Measurements from ENCODE around the gene TJP3.

TJP3 gene

GRCh38 chr19:3692141-3693024 is 15.8 kb upstream of the TJP3 start:
- DNase-seq, result peak; percentile 62

- DNase-seq, result no peak
Measured at GRCh38 chr19:3693025-3693925, 14.9 kb upstream of the TJP3 start.

GRCh38 chr19:3694361-3695123 is 13.6 kb upstream of the TJP3 start:
- no peak for DNase-seq

- no peak for DNase-seq
Measured at GRCh38 chr19:3695124-3695733, 13.0 kb upstream of the TJP3 start.

- no peak for DNase-seq
Measured at GRCh38 chr19:3695986-3696659, 12.1 kb upstream of the TJP3 start.

GRCh38 chr19:3696660-3696995 is 11.6 kb upstream of the TJP3 start:
- no peak for DNase-seq

GRCh38 chr19:3697094-3697493 is 11.1 kb upstream of the TJP3 start:
- DNase-seq, result no peak

GRCh38 chr19:3697671-3698385 is 10.4 kb upstream of the TJP3 start:
- no peak for DNase-seq

- DNase-seq, result no peak
Measured at GRCh38 chr19:3698386-3698950, 9.7 kb upstream of the TJP3 start.

- no peak for DNase-seq
Measured at GRCh38 chr19:3698974-3699740, 9.0 kb upstream of the TJP3 start.

GRCh38 chr19:3699741-3700241 is 8.4 kb upstream of the TJP3 start:
- DNase-seq, result no peak

GRCh38 chr19:3700242-3701032 is 7.7 kb upstream of the TJP3 start, which contains the start of gene PIP5K1C:
Gene PIP5K1C, minus strand, starts transcription at chr19:3700468. Its CDS starts 78 bp downstream, at chr19:3700390.
- DNase-seq, result peak; percentile 95

GRCh38 chr19:3701200-3701599 is 7.0 kb upstream of the TJP3 start:
- DNase-seq, result no peak

- no peak for DNase-seq
Measured at GRCh38 chr19:3707868-3708206, 347 bp upstream of the TJP3 start.

- no peak for DNase-seq
Measured at GRCh38 chr19:3710265-3710812, 2.2 kb downstream of the TJP3 start.

- no peak for DNase-seq
Measured at GRCh38 chr19:3712663-3713611, 4.8 kb downstream of the TJP3 start.

- DNase-seq, result no peak
Measured at GRCh38 chr19:3716147-3716668, 8.0 kb downstream of the TJP3 start.

All from T-helper 9 cell (primary cell).